NCI-H1417 (cell line): ENCODE data around the gene DRC1.

Experiments used
- DNase-seq, 3 experiments: peaks; one replicate each; lab custom pipeline; 2025; lab: John Stamatoyannopoulos, UW

The DRC1 gene

GRCh38 chr2:26399771-26400376 lies 1.8 kb upstream of the DRC1 start:
- peak; percentile 25 to 67 (median 29) for DNase-seq

DNA sequence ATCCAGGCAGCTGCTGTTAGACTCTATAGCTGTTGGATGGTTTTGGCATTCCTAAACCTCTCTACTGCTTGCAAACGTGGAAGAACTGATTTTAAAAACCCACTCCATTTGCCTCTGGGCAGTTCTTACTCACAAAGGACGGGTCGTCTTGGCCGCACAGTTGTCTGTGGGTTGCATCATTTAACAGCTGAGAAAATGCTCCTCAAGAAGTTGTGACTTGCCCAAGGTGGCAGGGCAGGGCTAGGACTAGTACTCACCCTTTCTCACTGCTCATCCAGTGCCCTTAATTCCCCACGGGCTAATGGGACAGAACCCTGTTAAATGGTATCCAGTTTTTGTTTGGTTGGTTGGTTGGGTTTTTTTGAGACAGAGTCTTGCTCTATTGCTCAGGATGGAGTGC lies 997 bp upstream of the DRC1 start:
- no peak for DNase-seq

DNA sequence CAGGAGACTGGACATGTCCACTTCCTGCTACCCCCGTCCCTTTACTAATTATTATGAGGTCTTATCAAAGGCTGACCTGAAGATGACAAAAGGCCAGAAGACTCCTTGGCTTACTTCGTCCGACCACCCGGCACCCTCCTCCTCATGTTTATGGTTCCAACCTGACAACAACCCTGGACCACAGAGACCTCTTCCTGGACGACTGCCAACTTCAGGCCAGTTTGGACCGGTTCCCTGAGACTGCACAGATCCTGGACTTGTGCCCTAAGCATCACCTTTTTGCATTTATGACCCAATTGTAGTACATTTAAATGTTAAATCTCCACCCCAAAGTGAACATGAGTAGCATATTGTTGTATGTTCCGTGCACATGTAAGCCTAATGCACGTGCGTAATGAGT lies 5.8 kb downstream of the DRC1 start:
- no peak for DNase-seq

DNA sequence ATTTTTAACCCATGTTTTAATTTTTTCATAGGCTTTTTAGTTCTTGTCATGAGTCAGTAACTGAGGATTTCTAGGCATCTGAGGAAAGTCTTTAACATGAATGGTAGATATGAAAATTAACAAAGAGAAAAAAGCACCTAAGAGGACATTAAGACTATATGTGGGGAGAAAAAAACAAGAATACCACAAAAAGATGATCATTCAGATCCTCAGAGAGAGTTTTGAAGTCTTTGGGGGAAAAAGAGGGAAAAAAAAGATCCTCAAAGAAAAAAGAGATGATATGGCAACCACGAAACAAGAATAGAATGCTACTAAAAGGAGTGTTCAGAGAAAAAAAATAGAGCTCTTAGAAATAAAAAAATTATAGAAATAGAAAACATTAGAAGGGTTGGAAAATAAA lies 8.1 kb downstream of the DRC1 start:
- DNase-seq = no peak

- DNase-seq = no peak
Measured at GRCh38 chr2:26410764-26411243, 9.1 kb downstream of the DRC1 start.

- DNase-seq = no peak
Measured at GRCh38 chr2:26411419-26411818, 9.7 kb downstream of the DRC1 start.

DNA sequence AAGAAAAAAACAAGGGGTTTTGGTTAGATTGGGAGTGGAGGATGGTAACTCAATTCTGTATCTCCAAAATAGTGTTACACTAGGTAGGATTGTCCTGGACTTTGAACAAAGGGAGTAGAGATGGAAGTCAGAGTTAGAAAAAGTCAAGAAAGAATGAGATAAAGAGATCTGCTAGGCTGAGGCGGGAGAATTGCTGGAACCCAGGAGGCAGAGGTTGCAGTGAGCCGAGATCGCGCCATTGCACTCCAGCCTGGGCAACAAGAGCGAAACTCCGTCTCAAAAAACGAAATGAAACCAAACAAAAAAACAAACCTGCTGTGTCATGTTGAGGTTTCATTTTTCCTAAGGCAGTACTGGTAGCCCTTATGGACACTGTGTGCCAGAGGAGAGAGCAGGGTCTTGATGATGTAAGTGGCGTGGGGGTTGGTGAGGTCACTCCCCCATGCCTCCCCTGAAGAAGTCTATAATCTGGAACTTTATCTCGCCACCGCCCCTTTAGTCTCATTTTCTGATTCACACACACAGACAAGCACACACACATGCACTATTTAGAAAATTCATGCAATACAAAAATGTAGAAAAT lies 10.5 kb downstream of the DRC1 start:
- DNase-seq = no peak

DNA sequence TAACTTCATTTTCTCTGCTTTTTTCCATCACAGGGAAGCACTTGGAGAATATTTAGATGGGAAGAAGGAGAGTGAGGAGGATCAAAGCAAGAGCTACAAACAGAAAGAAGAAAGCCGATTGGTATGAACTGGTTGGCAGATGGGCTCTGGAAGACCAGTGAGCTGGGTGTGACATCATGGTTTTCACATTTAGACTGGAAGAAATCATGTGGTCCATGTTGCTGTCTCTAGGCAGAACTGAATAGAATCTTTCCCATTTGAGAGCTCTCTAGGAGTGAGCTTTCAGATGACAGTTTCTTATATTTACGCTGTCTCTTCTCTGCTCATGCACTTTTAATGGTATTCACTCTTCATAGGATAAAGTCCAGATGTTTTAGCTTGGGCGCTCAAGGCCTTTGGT lies 12.6 kb downstream of the DRC1 start:
- DNase-seq = no peak

- DNase-seq = no peak
Measured at GRCh38 chr2:26421961-26422360, 20.2 kb downstream of the DRC1 start.

DNA sequence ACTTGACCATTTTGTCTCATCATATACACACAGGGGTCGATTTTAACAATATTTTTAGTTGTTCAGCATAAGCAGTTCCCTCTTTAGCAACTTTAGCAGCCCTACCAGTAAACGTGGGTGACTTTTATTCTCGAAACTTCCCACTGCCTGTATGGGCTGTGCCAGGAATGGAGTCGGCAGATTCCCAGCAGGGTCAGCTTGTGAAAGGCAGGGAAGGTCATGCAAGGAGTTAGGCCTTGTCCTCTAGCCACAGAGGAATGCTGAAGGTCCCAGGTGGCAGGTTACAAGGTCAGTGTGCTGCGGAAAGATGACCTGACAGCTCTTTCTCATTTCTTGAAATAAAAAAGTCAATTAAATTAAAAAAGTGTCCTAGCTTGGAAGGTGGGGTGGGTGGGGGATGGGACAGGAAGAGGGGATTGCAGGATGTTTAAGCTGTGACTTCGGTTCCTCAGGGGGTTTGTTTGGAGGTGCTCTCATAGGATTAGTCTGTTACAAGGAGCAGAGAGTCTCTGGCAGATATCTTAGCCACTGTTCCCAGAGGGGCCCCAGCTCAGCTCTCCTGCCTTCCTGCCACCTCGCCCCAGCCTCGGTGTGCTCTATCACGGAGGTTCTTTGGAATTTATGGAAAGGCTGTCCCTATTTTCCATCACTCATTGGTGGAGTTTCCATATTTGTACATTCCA lies 21.4 kb downstream of the DRC1 start:
- DNase-seq = no peak

DNA sequence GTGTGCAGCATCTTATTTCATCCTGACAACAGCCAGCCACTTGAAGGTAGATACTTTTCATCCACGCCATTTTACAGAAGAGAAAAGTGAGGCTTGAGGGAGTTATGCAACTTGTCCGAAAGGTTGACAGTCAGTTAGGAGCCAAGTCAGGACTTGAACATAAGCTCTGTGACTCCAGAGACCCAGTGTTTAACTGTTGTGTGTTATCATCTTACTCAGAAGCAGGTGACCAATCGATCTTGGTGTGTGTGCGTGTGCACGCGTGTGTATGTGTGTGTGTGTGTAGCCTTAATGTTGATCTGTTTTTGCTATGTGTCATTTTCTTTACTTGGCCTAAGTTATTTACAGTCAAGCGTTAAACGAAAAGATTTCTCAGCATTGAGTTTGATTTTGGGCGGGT lies 22.0 kb downstream of the DRC1 start:
- DNase-seq = no peak

DNA sequence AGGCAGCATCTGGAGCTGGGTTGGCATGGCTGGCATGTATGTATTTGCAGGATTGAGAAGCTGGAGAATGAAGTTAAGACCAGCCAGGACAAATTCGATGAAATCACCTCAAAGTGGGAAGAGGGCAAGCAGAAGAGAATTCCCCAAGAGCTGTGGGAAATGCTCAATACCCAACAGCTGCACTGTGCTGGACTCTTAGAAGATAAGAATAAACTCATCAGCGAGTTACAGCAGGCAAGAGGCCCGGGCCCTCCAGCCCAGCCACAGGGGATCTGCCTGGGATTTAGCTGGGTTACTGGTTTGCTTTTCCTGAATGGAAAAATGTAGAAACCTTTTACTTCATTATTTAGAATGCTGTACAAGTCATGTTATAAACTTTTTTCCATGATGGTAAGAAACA lies 22.5 kb downstream of the DRC1 start:
- DNase-seq = no peak

DNA sequence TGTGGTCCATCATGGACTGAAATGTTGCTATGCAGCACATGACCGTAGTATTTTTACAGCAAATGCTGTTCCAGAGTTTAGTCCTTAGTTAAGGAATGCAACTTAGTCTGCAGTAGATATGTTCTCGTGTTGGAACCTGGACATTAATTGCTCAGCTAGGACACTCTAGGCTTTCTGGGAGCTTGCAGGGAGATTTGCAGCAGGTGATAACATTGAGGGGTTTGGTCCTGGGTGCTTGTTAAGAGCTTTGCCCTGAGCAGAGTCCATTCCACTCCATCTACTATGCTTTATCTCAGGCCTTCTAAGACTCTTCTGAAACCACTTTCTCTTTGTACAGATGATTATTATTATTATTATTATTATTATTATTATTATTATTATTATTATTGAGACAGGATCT lies 27.1 kb downstream of the DRC1 start:
- no peak for DNase-seq

GRCh38 chr2:26429779-26430578 lies 28.3 kb downstream of the DRC1 start:
- DNase-seq = peak; percentile 11 to 86 (median 60)

GRCh38 chr2:26430826-26431225 lies 29.1 kb downstream of the DRC1 start:
- DNase-seq = no peak

DNA sequence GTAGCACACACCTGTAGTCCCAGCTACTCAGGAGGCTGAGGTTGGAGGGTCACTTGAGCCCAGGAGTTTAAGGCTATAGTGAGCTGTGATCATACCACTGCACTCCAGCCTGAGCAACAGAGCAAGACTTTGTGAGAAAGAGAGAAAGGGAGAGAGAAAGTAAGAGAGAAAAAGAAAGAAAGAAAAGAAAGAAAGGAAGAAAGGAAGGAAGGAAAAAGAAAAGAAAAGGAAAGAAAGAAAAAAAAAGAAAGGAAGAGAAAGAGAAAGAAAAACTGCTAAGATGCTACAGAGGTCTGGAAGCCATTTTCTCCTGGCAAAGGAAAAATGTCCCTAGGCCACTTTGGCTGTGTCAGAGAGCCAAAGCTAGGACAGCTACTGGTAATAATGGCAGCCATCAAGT lies 30.6 kb downstream of the DRC1 start:
- no peak for DNase-seq

- DNase-seq = no peak
Measured at GRCh38 chr2:26432859-26433258, 31.1 kb downstream of the DRC1 start.

DNA sequence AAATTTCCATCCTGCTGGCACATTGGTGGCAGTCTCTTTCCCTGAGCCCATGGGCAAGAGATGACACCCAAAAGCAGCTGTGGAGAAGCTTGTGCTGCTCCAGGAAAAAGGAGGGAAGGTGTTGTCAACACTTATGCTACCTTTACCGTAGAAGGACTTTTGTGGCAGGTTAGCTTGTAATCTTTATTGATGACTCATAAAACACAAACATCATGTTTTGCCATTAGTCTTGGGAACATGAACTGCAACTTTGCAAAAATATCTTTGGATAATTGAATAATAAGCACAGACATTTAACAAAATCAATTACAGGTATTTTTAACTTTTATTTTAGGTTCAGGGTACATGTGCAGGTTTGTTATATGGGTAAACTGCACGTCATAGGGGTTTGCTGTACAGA lies 33.4 kb downstream of the DRC1 start:
- no peak for DNase-seq

DNA sequence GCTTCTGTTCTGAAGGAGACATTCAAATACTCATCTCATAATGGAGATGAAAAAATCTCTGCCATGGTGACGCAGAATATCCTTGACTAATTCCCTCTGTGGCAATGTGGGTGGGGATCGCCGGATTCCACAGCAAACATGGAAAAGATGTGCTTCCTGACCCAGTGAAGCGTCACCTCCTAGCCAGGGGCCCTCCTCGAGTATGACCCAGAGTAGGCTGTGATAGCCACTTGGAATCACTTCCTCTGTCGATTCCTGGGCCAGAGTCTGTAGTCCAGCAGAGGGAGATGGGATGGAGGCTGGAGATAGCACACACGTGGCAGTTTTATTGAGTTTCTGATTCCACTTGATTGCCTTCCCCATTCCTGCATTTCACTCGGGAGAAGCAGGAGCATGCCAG lies 36.8 kb downstream of the DRC1 start:
- no peak for DNase-seq

GRCh38 chr2:26438926-26439325 lies 37.2 kb downstream of the DRC1 start:
- no peak for DNase-seq

DNA sequence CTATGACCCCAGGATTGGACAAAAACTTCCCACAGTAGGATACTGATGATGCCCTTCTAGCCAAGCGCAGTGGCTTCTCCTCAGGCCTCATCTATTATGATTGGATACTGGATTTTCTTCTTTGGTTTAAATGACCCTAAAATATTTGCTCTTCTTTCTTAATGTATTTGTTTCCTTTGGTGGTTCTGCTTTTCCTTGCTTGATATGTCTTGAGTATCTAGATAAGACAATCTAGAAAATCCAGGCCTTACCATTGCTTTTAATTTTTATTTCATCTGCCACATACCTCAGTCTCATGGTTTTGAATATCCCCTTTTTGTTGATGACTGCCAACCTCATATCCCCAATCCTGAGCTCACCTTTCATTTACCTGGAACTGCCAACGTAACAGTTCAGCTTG lies 40.6 kb downstream of the DRC1 start:
- DNase-seq = no peak

- DNase-seq = no peak
Measured at GRCh38 chr2:26442707-26443106, 41.0 kb downstream of the DRC1 start.

DNA sequence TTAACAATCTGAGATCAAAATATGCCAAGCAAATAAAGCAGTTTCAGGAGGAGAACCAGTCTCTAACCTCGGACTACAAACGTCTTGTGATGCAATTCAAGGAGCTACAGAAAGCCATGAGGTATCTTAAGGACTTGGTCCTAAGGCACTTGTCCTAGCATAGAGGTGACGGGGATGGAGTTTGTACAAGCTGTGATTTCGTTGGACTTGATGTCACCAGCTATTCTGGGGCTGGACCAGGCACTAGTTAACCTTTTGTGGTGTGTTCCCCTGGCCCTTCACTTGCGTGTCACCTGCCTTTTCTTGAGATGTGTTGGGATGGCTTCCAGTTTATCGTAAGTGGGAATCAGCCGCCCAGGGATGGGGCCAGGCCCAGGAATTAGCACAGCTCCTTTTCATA lies 42.5 kb downstream of the DRC1 start:
- no peak for DNase-seq
